H7 (cell line): Measurements from ENCODE around the gene ZNF778. TPM values are rescaled to one million over a fixed set of nuclear protein-coding genes. Genes with fewer than 3 reads are reported as not detected.
"Not testable (repeated sequence)": the region's sequence is repeated elsewhere in the genome, so short reads cannot be mapped to it uniquely, and the experiment has no call there.

Experiments used
- DNase-seq: peaks from one replicate; pipeline ENCODE4 v3.0.0; 2012
- H3K27me3 ChIP-seq: 2 replicates; pipeline ENCODE4 v1.6.0; 2011; ENCODE audit warnings: mild to moderate bottlenecking, low read length; ENCODE audit not compliant: control insufficient read depth, insufficient read depth
- H3K36me3 ChIP-seq: replicated peaks from 2 replicates; pipeline ENCODE4 v1.5.1; 2011; ENCODE audit warnings: low read length; ENCODE audit not compliant: control insufficient read depth, insufficient read depth
- H3K4me3 ChIP-seq: 2 replicates; pipeline ENCODE4 v1.5.1; 2011; ENCODE audit warnings: low read depth, mild to moderate bottlenecking, control low read depth, low read length, moderate library complexity; ENCODE audit not compliant: insufficient read depth
- total RNA-seq: library from RNA; depleted of rRNA; stranded (reverse); fragments of >200 nt; shearing (Covaris generic); gene quantifications from 2 replicates; pipeline ENCODE4 v1.2.3, GENCODE V29; 2014

Gene ZNF778
- total RNA-seq, 1 experiment from 2014 or later, result 12.3 TPM

GRCh38 chr16:89187770-89188392 lies 29.6 kb upstream of the ZNF778 start:
- peaks cover 11% of the 10 kb centered on the region; the same call in 1 of the 2 replicates for H3K27me3 ChIP-seq
- no peaks in the 10 kb centered on the region for H3K36me3 ChIP-seq
- DNase-seq, result no peak
- H3K4me3 ChIP-seq, result no peak overlapping the region

DNA sequence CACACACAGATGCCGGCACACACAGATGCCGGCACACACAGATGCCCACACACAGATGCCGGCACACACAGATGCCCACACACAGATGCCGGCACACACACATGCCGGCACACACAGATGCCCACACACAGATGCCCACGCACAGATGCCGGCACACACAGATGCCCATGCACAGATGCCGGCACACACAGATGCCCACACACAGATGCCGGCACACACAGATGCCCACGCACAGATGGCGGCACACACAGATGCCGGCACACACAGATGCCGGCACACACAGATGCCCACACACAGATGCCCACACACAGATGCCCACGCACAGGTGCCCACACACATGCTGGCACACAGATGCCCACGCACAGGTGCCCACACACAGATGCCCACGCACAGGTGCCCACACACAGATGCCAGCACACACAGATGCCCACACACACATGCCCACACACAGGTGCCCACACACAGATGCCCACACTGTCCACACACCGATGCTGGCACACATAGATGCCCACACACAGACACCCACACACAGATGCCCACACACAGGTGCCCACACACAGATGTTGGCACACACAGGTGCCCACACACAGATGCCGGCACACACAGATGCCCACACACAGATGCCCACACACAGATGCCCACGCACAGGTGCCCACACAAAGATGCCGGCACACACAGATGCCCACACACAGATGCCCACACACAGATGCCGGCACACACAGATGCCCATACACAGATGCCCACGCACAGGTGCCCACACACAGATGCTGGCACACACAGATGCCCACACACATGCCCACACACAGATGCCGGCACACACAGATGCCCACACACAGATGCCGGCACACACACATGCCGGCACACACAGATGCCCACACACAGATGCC lies 28.8 kb upstream of the ZNF778 start:
- H3K27me3 ChIP-seq, result peaks cover 14% of the 10 kb centered on the region; the same call in 1 of the 2 replicates
- H3K4me3 ChIP-seq, H3K36me3 ChIP-seq, DNase-seq: not testable (repeated sequence)

DNA sequence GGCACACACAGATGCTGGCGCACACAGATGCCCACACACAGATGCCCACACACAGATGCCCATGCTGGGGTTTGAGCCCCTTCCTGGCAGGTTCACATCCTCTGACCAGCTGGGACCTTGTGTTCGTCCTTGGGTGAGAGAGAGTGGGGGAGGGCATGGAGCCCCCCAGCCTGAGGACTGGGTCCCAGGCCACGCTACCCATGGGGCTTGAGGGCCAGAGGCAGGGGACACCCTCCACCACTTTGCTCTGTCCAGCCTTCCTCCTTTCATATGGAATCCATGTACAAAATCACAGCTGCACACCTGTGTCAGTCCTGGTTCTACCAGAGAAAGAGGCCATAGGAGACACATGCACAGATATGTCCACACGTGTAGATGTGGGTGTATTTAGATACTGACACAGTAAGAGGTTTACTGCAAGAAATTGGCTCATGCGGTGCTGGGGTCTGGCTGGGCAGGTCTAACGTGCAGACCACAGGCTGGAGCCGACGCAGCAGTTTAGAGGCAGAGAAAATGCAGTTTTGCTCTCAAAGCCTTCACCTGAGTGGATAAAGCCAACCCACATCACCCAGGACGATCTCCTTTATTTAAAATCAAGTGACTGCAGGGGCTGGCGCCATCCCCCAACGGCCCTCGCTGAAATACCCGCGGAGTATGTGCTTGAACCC lies 28.0 kb upstream of the ZNF778 start:
- no peak for DNase-seq
- Histone ChIP-seq H3K4me3 (no peak overlapping the region), H3K27me3 (peaks cover 16% of the 10 kb centered on the region; the same call in 1 of the 2 replicates), H3K36me3 (no peaks in the 10 kb centered on the region)

DNA sequence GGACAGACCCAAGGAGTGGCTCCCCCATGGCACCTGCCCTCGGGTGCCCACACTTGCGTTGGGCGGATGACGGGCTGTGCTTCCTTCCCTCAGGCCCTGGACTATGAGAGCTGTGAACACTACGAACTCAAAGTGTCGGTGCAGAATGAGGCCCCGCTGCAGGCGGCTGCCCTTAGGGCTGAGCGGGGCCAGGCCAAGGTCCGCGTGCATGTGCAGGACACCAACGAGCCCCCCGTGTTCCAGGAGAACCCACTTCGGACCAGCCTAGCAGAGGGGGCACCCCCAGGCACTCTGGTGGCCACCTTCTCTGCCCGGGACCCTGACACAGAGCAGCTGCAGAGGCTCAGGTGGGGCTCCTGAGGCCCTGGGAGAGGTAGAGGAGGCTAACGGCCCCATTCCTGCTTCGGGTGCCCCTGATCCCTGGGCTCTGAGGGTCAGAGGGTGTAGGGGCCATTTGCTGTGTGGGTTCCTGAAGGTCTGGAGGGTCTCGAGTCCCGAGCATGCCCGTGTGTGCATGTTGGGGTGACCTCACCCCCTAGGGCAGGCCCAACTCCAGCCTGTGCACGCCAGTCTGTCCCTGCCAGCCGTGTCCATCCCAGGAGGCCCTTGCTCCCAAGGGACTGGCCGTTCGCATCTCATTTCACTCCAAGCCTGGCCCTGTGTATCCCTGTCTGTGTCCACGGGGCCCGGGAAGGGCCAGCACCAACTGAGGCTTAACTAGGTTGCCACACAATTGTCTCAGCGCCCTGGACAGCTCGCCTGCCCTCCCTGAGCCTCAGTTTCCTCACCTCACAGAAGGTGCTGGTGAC lies 27.1 kb upstream of the ZNF778 start:
- Histone ChIP-seq H3K27me3 (peaks cover 16% of the 10 kb centered on the region; the same call in 1 of the 2 replicates), H3K36me3 (no peaks in the 10 kb centered on the region), H3K4me3 (no peak overlapping the region)
- peak; percentile 50 for DNase-seq

DNA sequence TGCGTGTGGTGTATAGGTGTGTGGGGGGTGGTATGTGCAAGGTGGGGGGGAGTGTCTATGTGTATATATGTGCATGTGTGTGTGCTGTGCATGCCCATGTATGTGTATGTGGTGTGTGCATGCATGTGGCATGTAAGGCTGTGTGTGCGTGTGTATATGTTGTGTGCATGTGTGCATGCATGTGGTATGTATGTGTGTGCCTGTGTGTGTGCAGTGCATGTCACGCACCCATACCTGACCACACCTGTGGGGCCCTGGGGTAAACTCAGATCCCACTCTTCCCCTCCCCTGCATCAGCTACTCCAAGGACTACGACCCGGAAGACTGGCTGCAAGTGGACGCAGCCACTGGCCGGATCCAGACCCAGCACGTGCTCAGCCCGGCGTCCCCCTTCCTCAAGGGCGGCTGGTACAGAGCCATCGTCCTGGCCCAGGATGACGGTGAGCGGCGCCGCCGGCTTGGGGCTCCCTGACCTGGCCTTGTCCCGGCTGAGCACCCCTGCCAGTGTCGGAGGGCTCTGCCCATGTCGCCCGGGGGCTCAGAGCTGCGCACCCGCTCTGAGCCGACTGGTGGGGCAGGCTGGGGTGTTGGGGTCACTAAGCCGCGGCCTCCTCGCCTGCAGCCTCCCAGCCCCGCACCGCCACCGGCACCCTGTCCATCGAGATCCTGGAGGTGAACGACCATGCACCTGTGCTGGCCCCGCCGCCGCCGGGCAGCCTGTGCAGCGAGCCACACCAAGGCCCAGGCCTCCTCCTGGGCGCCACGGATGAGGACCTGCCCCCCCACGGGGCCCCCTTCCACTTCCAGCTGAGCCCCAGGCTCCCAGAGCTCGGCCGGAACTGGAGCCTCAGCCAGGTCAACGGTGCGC lies 26.2 kb upstream of the ZNF778 start:
- Histone ChIP-seq H3K27me3 (peaks cover 16% of the 10 kb centered on the region; the same call in 1 of the 2 replicates), H3K36me3 (no peaks in the 10 kb centered on the region), H3K4me3 (no peak overlapping the region; the same call in 1 of the 2 replicates)
- DNase-seq, result no peak

DNA sequence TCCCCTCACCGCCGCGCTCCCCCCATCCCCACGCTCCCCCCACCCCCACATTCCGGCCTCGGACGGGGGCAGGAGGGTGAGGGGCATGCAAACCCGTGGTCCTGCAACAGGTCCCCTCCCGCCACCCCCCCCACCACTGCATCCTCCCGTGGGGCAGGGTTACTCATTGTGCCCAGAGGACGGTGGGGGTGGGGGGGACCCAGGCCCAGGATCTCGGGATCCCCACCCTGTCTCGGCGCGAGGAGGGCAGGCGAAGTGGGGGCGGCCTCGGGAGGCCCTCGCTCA lies 25.7 kb upstream of the ZNF778 start:
- peaks cover 16% of the 10 kb centered on the region; the same call in 1 of the 2 replicates for H3K27me3 ChIP-seq
- H3K36me3 ChIP-seq, result no peaks in the 10 kb centered on the region

DNA sequence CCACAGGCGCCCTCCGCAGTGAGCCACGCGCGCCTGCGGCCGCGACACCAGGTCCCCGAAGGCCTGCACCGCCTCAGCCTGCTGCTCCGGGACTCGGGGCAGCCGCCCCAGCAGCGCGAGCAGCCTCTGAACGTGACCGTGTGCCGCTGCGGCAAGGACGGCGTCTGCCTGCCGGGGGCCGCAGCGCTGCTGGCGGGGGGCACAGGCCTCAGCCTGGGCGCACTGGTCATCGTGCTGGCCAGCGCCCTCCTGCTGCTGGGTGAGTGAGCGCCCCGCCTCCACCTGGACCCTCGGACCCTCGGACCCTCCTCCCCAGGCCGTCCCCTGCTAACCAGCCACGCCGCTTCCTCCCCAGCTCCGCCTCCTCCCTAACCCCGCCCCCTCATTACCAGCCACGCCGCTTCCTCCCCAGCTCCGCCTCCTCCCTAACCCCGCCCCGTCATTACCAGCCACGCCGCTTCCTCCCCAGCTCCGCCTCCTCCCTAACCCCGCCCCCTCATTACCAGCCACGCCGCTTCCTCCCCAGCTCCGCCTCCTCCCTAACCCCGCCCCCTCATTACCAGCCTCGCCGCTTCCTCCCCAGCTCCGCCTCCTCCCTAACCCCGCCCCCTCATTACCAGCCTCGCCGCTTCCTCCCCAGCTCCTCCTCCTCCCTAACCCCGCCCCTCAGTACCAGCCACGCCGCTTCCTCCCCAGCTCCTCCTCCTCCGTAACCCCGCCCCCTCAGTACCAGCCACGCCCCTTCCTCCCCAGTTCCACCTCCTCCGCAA lies 25.1 kb upstream of the ZNF778 start:
- not testable (repeated sequence) for H3K36me3 ChIP-seq
- H3K27me3 ChIP-seq, result peaks cover 16% of the 10 kb centered on the region; the same call in 1 of the 2 replicates
- DNase-seq, result peak; percentile 95
- H3K4me3 ChIP-seq, result peak overlapping the region; percentile 56

More for the DNA sequence above, 25.7 kb upstream of the ZNF778 start:
- H3K4me3 ChIP-seq, result peak overlapping the region; percentile 56
- DNase-seq, result no peak

DNA sequence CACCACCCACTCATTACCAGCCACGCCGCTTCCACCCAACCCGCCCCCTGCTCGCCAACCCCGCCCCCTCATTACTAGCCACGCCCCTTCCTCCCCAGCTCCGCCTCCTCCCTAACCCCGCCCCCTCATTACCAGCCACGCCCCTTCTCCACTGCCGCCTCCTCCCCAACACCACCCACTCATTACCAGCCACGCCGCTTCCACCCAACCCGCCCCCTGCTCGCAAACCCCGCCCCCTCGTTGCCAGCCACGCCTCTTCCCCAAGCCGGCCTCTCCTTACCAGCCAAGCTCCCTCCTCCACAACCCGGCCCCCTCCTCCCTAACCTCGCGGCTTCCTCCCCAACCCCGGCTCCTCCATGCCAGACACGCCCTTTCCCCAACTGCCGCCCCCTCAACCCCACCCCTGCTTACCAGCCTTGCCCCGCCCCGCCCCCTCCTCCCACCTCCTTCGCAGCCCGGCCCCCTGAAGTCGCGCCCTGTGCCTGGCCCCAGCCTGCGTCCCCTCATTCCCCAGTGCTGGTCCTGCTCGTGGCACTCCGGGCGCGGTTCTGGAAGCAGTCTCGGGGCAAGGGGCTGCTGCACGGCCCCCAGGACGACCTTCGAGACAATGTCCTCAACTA lies 24.4 kb upstream of the ZNF778 start:
- peak; percentile 99 for DNase-seq
- Histone ChIP-seq H3K36me3 (no peaks in the 10 kb centered on the region), H3K27me3 (peaks cover 16% of the 10 kb centered on the region; the same call in 1 of the 2 replicates), H3K4me3 (peak overlapping the region; percentile 19; the same call in 1 of the 2 replicates)

- peak; percentile 54 for DNase-seq
- Histone ChIP-seq H3K4me3 (peak overlapping the region; percentile 19; the same call in 1 of the 2 replicates), H3K27me3 (peaks cover 16% of the 10 kb centered on the region; the same call in 1 of the 2 replicates), H3K36me3 (no peaks in the 10 kb centered on the region)
Measured at GRCh38 chr16:89193576-89194293, 23.8 kb upstream of the ZNF778 start.

- Histone ChIP-seq H3K27me3 (peaks cover 21% of the 10 kb centered on the region; the same call in 1 of the 2 replicates), H3K4me3 (no peak overlapping the region), H3K36me3 (no peaks in the 10 kb centered on the region)
- DNase-seq, result peak; percentile 57
Measured at GRCh38 chr16:89194340-89195311, 22.9 kb upstream of the ZNF778 start.

- Histone ChIP-seq H3K4me3 (no peak overlapping the region), H3K27me3 (peaks cover 31% of the 10 kb centered on the region), H3K36me3 (no peaks in the 10 kb centered on the region)
- DNase-seq, result peak; percentile 58
Measured at GRCh38 chr16:89195521-89196171, 21.9 kb upstream of the ZNF778 start.
